OCI-LY1 (cell line): Measurements from ENCODE around the gene HSPA4.

Experiments used
- H2AFZ ChIP-seq: fragments of 200-600 bp; sonication (generic), shearing (Covaris generic); 2 replicates; pipeline ENCODE4 v1.6.0; 2014; ENCODE audit warnings: antibody characterized with exemption, mild to moderate bottlenecking, low read length
- H3F3A ChIP-seq: fragments of 200-600 bp; sonication (generic), shearing (Covaris generic); 2 replicates; pipeline ENCODE4 v1.6.0; 2014; ENCODE audit warnings: mild to moderate bottlenecking, antibody characterized with exemption, low read length, moderate library complexity; ENCODE audit not compliant: insufficient read depth
- H3K27ac ChIP-seq: fragments of 200-600 bp; sonication (generic); 2 replicates; pipeline ENCODE4 v1.5.1; 2014; ENCODE audit warnings: low read length, mixed run types, mild to moderate bottlenecking, low read depth; ENCODE audit not compliant: poor library complexity, severe bottlenecking
- H3K27me3 ChIP-seq: fragments of 200-600 bp; sonication (generic); 2 replicates; pipeline ENCODE4 v1.6.0; 2014; ENCODE audit warnings: antibody characterized with exemption, mild to moderate bottlenecking, low read length, moderate library complexity; ENCODE audit not compliant: insufficient read depth
- H3K36me3 ChIP-seq: fragments of 200-600 bp; sonication (generic); 2 replicates; pipeline ENCODE4 v1.6.1; 2014; ENCODE audit warnings: mild to moderate bottlenecking, antibody characterized with exemption, low read length, moderate library complexity, mixed read lengths; ENCODE audit not compliant: insufficient read depth
- H3K4me1 ChIP-seq: fragments of 200-600 bp; sonication (generic); 2 replicates; pipeline ENCODE4 v1.5.1; 2014; ENCODE audit warnings: mild to moderate bottlenecking, low read length, moderate library complexity; ENCODE audit not compliant: insufficient read depth, severe bottlenecking
- H3K4me2 ChIP-seq: fragments of 200-600 bp; sonication (generic), shearing (Covaris generic); 2 replicates; pipeline ENCODE4 v1.6.1; 2014; ENCODE audit warnings: low read length
- H3K4me3 ChIP-seq: fragments of 200-600 bp; sonication (generic); 2 replicates; pipeline ENCODE4 v1.5.1; 2014; ENCODE audit warnings: low read length, low read depth, mild to moderate bottlenecking, mixed read lengths; ENCODE audit not compliant: poor library complexity, severe bottlenecking
- H3K79me2 ChIP-seq: fragments of 200-600 bp; shearing (Covaris generic); 2 replicates; pipeline ENCODE4 v1.6.1; 2016; ENCODE audit warnings: mixed run types, low read length, mixed read lengths; ENCODE audit not compliant: insufficient read depth
- H3K9ac ChIP-seq: fragments of 200-600 bp; sonication (generic), shearing (Covaris generic); 2 replicates; pipeline ENCODE4 v1.6.1; 2014; ENCODE audit warnings: mild to moderate bottlenecking, low read length, mixed read lengths
- H3K9me2 ChIP-seq: fragments of 200-600 bp; sonication (generic), shearing (Covaris generic); 2 replicates; pipeline ENCODE4 v1.6.1; 2014; ENCODE audit warnings: low read depth, mild to moderate bottlenecking, low read length, mixed read lengths
- H3K9me3 ChIP-seq: fragments of 200-600 bp; shearing (Covaris generic); 2 replicates; pipeline ENCODE4 v1.6.1; 2014; ENCODE audit warnings: low read length, mixed read lengths
- H4K20me1 ChIP-seq: fragments of 200-600 bp; sonication (generic), shearing (Covaris generic); 2 replicates; pipeline ENCODE4 v1.6.0; 2016; ENCODE audit warnings: mild to moderate bottlenecking, low read length; ENCODE audit not compliant: insufficient read depth
- CTCF ChIP-seq: fragments of 200-600 bp; sonication (generic), shearing (Covaris generic); IDR thresholded peaks from 2 replicates; pipeline ENCODE4 v1.5.1; 2017; ENCODE audit warnings: mild to moderate bottlenecking, antibody characterized with exemption, low read length, moderate library complexity, mixed read lengths
- EZH2 ChIP-seq: fragments of 200-600 bp; sonication (generic), shearing (Covaris generic); IDR thresholded peaks from 2 replicates; pipeline ENCODE4 v1.8.0; 2017; ENCODE audit warnings: borderline replicate concordance, mixed run types, mild to moderate bottlenecking, antibody characterized with exemption, low read length, moderate library complexity, mixed read lengths

Gene HSPA4

GRCh38 chr5:133113331-133114061 lies 61.7 kb downstream of the HSPA4 start:
- Histone ChIP-seq H2AFZ (no peak overlapping the region), H3K36me3 (no peaks in the 10 kb centered on the region), H3K27me3 (0 out of 2 replicates have a peak, but pooled peaks cover 4% of the 10 kb centered on the region), H3K9me2 (no peaks in the 10 kb centered on the region), H3K9ac (no peak overlapping the region), H3K27ac (no peak overlapping the region), H3K4me1 (no peaks in the 10 kb centered on the region), H4K20me1 (no peaks in the 10 kb centered on the region), H3K4me2 (no peak overlapping the region), H3F3A (no peaks in the 10 kb centered on the region), H3K79me2 (no peaks in the 10 kb centered on the region), H3K9me3 (no peaks in the 10 kb centered on the region), H3K4me3 (no peak overlapping the region)
- TF ChIP-seq EZH2 (no peak), CTCF (no peak)

GRCh38 chr5:133114166-133114932 lies 62.5 kb downstream of the HSPA4 start:
- Histone ChIP-seq H2AFZ (no peak overlapping the region), H3K27ac (no peak overlapping the region), H3K4me1 (no peaks in the 10 kb centered on the region), H3K4me3 (no peak overlapping the region), H3K9me3 (no peaks in the 10 kb centered on the region), H4K20me1 (no peaks in the 10 kb centered on the region), H3K9me2 (no peaks in the 10 kb centered on the region), H3K27me3 (0 out of 2 replicates have a peak, but pooled peaks cover 4% of the 10 kb centered on the region), H3F3A (no peaks in the 10 kb centered on the region), H3K9ac (no peak overlapping the region), H3K79me2 (no peaks in the 10 kb centered on the region), H3K4me2 (no peak overlapping the region), H3K36me3 (no peaks in the 10 kb centered on the region)
- TF ChIP-seq EZH2: no peak
- no peak for TF ChIP-seq CTCF

GRCh38 chr5:133114933-133115310 lies 63.1 kb downstream of the HSPA4 start:
- no peak for TF ChIP-seq CTCF
- no peak for TF ChIP-seq EZH2
- Histone ChIP-seq H3F3A (no peaks in the 10 kb centered on the region), H2AFZ (no peak overlapping the region), H3K27ac (no peak overlapping the region), H3K4me3 (no peak overlapping the region), H3K9me3 (no peaks in the 10 kb centered on the region), H3K79me2 (no peaks in the 10 kb centered on the region), H4K20me1 (no peaks in the 10 kb centered on the region), H3K9ac (no peak overlapping the region), H3K9me2 (no peaks in the 10 kb centered on the region), H3K27me3 (0 out of 2 replicates have a peak, but pooled peaks cover 4% of the 10 kb centered on the region), H3K36me3 (no peaks in the 10 kb centered on the region), H3K4me1 (no peaks in the 10 kb centered on the region), H3K4me2 (no peak overlapping the region)
